ENCODE measurements around the gene VSIG2.

The VSIG2 gene

GRCh38 chr11:124736736-124737135 is 15.3 kb downstream of the VSIG2 start:
- TF ChIP-seq CTCF (IDR thresholded peaks at IDR 0.05; ENCODE audit: low read depth, low read length) (no peak), EZH2phosphoT487 (IDR thresholded peaks at IDR 0.05; ENCODE audit: low read depth) (no peak)
- Histone ChIP-seq H3K4me2 (ENCODE audit: low read length) (no peak overlapping the region), H3K4me1 (ENCODE audit: low read length) (peaks cover 9% of the 10 kb centered on the region), H3K4me3 (ENCODE audit: low read length) (no peak overlapping the region), H4K20me1 (ENCODE audit: insufficient read depth, low read length) (no peaks in the 10 kb centered on the region), H3K79me2 (ENCODE audit: low read length) (no peaks in the 10 kb centered on the region), H3K9ac (ENCODE audit: low read length) (no peak overlapping the region), H2AFZ (ENCODE audit: low read depth, low read length) (no peak overlapping the region), H3K9me3 (ENCODE audit: insufficient read depth, low read length) (no peaks in the 10 kb centered on the region), H3K36me3 (replicated peaks; ENCODE audit: low read depth, low read length) (no peaks in the 10 kb centered on the region), H3K27me3 (ENCODE audit: low read depth, low read length) (peaks cover 31% of the 10 kb centered on the region), H3K27ac (ENCODE audit: low read length) (no peak overlapping the region)

DNA sequence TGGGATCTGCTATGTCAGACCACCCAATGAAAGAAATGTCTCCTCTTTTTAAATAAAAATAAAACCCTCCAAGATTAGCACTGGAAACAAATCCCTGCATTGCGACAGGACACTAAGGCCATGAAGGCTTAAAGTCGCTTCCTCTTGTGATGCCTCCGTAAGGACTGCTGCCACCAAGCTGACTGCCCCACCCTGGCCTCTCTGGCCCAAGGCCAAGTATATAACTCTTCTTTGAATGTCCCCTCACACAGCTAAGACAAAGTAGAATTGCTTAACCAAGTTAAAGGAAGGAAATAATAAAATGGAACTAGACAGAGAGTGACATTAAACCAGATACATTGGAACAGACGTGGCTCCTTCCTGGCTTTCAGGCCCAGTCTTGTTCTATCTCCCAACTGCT is 19.8 kb downstream of the VSIG2 start:
- Histone ChIP-seq H3K27ac (ENCODE audit: low read length) (no peak overlapping the region), H3K9me3 (ENCODE audit: insufficient read depth, low read length) (no peaks in the 10 kb centered on the region), H3K36me3 (replicated peaks; ENCODE audit: low read depth, low read length) (no peaks in the 10 kb centered on the region), H3K4me3 (ENCODE audit: low read length) (no peak overlapping the region), H2AFZ (ENCODE audit: low read depth, low read length) (no peak overlapping the region), H3K4me1 (ENCODE audit: low read length) (no peaks in the 10 kb centered on the region), H3K79me2 (ENCODE audit: low read length) (no peaks in the 10 kb centered on the region), H3K4me2 (ENCODE audit: low read length) (no peak overlapping the region), H3K27me3 (ENCODE audit: low read depth, low read length) (peaks cover 9% of the 10 kb centered on the region; the same call in 1 of the 2 replicates), H4K20me1 (ENCODE audit: insufficient read depth, low read length) (no peaks in the 10 kb centered on the region), H3K9ac (ENCODE audit: low read length) (no peak overlapping the region)
- no peak for TF ChIP-seq EZH2phosphoT487 (IDR thresholded peaks at IDR 0.05; ENCODE audit: low read depth)
- TF ChIP-seq CTCF (IDR thresholded peaks at IDR 0.05; ENCODE audit: low read depth, low read length): no peak

DNA sequence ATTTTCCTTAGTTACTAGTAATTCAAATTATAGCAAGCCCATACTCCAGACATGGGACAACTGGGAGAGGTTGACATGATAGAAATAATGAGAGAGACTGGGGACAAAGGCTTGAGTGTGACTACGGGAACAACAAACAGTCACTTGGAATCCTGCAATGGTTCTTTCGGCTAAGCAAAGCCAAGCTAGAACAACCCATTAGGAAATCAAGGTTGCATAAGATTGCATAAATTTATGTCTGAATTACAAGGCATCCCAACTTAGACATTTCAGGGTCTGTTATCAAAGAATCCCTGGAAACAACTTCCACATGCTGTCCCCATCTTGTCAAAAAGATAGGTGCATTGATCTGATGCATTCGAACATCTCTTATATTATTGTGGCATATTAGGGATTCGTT is 22.5 kb downstream of the VSIG2 start:
- no peak for TF ChIP-seq CTCF (IDR thresholded peaks at IDR 0.05; ENCODE audit: low read depth, low read length)
- no peak for TF ChIP-seq EZH2phosphoT487 (IDR thresholded peaks at IDR 0.05; ENCODE audit: low read depth)
- no peak overlapping the region for H3K9ac ChIP-seq (ENCODE audit: low read length)

GRCh38 chr11:124728134-124728533 is 23.9 kb downstream of the VSIG2 start:
- H3K9me3 ChIP-seq (ENCODE audit: insufficient read depth, low read length): no peaks in the 10 kb centered on the region
- no peak overlapping the region for H2AFZ ChIP-seq (ENCODE audit: low read depth, low read length)
- H3K9ac ChIP-seq (ENCODE audit: low read length): no peak overlapping the region
- H3K27ac ChIP-seq (ENCODE audit: low read length): no peak overlapping the region
- H3K27me3 ChIP-seq (ENCODE audit: low read depth, low read length): peaks cover 11% of the 10 kb centered on the region; the same call in 1 of the 2 replicates
- no peaks in the 10 kb centered on the region for H4K20me1 ChIP-seq (ENCODE audit: insufficient read depth, low read length)
- TF ChIP-seq EZH2phosphoT487 (IDR thresholded peaks at IDR 0.05; ENCODE audit: low read depth): no peak
- TF ChIP-seq CTCF (IDR thresholded peaks at IDR 0.05; ENCODE audit: low read depth, low read length): no peak
- no peak overlapping the region for H3K4me2 ChIP-seq (ENCODE audit: low read length)
- H3K4me3 ChIP-seq (ENCODE audit: low read length): no peak overlapping the region
- no peaks in the 10 kb centered on the region for H3K36me3 ChIP-seq (replicated peaks; ENCODE audit: low read depth, low read length)
- peaks cover 12% of the 10 kb centered on the region for H3K4me1 ChIP-seq (ENCODE audit: low read length)
- H3K79me2 ChIP-seq (ENCODE audit: low read length): no peaks in the 10 kb centered on the region

More for the DNA sequence above, 22.5 kb downstream of the VSIG2 start:
- H3K9me3 ChIP-seq (ENCODE audit: insufficient read depth, low read length): no peaks in the 10 kb centered on the region
- no peaks in the 10 kb centered on the region for H4K20me1 ChIP-seq (ENCODE audit: insufficient read depth, low read length)
- no peaks in the 10 kb centered on the region for H3K79me2 ChIP-seq (ENCODE audit: low read length)
- H3K27me3 ChIP-seq (ENCODE audit: low read depth, low read length): peaks cover 3% of the 10 kb centered on the region; the same call in 1 of the 2 replicates
- H2AFZ ChIP-seq (ENCODE audit: low read depth, low read length): no peak overlapping the region
- no peak overlapping the region for H3K4me2 ChIP-seq (ENCODE audit: low read length)
- H3K36me3 ChIP-seq (replicated peaks; ENCODE audit: low read depth, low read length): no peaks in the 10 kb centered on the region
- peaks cover 12% of the 10 kb centered on the region for H3K4me1 ChIP-seq (ENCODE audit: low read length)
- H3K4me3 ChIP-seq (ENCODE audit: low read length): no peak overlapping the region
- no peak overlapping the region for H3K27ac ChIP-seq (ENCODE audit: low read length)
